Erythroblast (primary cell): ENCODE measurements around the gene LYST.

ENCODE experiments used
- DNase-seq, 2 experiments: peaks; one replicate each; lab custom pipeline; 2025; lab: John Stamatoyannopoulos, UW
- GATA1 ChIP-seq: IDR thresholded peaks from 2 replicates; pipeline ENCODE4 v1.6.1; 2011; ENCODE audit warnings: low read depth, mild to moderate bottlenecking, control low read depth, low read length, moderate library complexity
- POLR2A ChIP-seq: IDR thresholded peaks from 2 replicates; pipeline ENCODE4 v1.6.1; 2011; ENCODE audit warnings: mild to moderate bottlenecking, low read length

The LYST gene

DNA sequence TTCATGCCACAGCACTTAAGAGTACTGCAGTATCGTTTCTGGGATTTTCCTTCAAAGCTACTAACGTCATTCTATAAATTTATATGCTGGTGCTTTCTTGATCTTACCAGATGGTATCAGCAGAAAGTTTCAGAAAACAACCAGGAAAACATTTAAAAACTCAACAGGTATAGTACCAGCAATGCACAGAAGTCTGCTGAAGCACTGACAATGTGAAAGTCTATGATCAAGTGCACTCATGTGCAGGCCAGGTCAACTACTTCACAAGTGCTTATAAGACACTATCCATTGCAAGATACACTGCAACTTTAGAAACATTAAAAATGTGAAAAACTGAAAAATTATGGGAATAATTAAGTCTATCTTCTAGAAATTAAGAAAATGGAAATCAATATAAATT, 34.7 kb downstream of the LYST start:
- DNase-seq: no peak
- TF ChIP-seq POLR2A (no peak), GATA1 (no peak)

DNA sequence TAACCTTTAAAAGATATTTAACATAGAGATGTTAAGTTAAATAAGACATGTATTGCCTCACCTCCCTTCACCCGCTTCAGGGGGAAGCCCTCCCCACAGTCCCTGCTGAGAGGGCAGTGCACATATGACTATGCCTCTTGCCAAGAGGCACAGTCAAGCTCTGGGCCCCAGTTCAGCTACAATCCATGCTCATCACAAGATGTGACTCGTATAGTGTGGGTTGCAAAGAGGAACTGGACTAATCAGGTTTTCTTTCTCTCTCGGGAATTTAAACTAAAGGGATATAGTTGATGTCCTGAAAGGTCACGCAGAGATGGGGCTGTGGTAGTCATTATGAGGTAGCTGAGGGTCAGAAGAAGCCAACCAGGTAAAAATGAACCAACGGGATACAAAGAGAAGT, 35.6 kb downstream of the LYST start:
- no peak for DNase-seq
- TF ChIP-seq GATA1: no peak
- no peak for TF ChIP-seq POLR2A

DNA sequence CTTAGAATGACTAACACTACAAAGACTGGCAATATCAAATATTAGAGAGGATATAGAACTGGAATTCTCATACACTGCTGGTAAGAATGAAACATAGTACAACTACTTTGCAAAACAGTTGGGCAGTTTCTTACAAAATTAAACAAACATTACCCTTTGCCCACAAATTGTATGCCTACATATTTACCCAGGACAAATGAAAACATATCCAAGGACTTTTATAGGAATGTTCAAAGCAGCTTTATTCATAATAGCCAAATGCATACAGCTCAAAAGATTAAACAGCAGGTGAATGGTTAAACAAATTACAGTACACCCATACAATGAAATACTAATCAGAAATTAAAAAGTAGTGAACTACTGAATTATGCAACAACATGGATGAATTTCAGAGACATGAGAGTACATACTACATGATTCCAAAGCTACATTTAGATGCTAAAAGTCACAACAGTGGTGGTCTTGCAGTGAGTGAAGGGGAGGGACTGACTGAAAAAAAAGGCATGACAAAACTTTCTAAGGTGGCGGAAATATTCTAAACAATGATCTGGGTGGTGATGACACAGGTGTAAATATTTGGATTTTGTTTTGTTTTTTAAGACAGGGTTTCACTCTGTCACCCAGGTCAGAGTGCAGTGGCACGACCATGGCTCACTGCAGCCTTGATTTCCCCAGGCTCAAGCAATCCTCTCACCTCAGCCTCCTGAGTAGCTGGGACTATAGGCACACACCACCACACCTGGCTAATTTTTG, 40.4 kb downstream of the LYST start:
- DNase-seq: no peak
- TF ChIP-seq GATA1: no peak
- no peak for TF ChIP-seq POLR2A

DNA sequence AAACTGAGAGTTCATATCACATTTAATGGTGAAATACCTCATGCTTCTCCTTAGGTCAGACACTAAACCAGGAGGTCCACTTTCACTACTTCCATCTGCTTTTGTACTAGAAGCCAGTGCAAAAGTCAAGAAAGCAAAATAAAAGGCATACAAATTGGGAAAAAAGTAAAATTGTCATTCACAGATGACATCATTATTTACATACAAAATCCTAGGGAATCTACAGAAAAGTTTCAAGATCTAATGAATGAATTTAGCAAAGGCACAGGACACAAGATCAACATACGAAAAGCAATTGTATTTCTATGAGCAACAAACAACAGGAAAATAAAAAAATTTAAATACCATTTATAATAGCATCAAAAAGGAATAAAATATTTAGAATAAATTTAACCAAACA, 41.5 kb downstream of the LYST start:
- TF ChIP-seq GATA1: no peak
- no peak for TF ChIP-seq POLR2A
- DNase-seq: no peak

DNA sequence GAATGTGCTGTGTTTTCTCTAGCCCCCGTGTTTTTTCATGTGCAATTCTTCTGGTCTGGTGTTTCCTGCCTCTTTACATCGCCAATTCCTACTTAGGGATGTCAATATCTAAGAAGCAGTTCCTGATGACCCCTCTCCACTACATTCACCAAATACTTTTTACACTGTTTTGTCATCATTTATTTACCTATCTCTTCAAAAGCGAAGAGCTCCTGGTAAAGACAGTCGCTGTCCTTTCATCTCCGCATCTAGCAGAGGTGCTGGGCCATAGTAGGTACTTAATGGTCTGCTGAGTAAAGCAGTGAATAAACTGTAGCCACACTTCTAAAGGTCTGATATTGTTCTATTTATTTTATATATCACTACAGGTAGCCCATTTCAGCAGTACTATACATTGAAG, 43.0 kb downstream of the LYST start:
- TF ChIP-seq GATA1 (no peak), POLR2A (no peak)
- DNase-seq: no peak

DNA sequence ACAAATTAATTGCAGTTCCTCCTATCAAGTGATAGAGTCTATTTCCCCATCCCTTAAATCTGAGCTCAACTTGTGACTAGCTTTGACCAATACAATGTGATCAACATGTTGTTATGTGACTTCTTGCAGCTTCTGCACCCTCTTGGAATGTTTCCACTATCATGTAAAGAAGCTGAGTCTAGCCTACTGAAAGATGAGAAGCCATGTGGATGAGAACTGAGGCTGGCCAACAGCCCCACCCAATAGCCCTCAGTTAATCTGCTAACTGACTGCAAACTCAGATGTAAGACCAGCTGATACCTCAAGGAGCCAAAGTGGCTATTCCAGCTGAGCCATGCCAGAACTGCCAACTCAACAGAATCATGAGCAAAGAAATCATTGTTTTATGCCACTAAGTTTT, 44.0 kb downstream of the LYST start:
- no peak for TF ChIP-seq POLR2A
- no peak for DNase-seq

DNA sequence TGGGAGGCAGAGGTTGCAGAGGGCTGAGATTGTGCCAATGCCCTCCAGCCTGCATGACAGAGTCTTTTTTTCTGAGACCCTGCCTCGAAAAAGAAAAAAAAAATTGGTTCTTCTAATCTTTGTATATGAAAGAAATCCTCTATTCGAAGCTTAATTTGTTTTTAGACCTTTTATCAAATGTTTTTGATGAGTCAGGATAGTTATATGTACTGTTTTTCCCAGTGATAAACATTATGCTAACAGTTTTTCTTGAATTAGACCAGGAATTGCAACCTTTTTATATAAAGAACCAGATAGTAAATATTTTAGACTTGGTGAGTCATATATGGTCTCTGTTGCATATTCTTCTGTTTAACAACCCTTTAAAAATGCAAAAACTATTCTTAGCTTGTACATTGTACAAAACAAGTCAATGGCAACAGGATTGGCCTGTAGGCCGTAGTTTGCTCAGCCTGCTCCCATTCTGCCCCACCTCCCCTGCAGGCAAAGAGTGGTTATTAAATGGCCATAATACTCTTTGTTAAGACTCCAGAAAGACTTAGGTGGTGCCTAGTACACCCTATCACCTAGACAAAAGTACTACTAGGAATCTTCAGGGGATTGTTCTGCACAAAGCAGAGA, 45.2 kb downstream of the LYST start:
- TF ChIP-seq POLR2A: no peak
- TF ChIP-seq GATA1: no peak
- DNase-seq: no peak

DNA sequence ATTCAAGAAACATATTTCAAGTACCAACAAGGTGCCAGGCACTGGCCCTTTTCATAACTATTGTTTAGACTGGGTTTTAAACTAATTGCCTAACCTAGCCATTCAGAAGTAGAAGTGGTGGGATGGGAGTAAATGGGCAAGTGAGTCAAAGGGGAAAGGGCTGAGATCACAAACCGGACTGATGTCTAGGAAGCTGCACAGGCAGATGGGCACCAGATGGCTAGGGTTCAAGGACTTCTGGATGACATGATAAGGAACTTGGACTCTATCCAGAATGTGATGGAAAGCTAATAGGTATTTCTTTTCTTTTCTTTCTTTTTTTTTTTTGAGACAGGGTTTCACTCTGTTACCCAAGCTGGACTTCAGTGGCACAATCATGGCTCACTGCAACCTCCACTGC, 46.6 kb downstream of the LYST start:
- peak; percentile 58 to 74 for DNase-seq
- TF ChIP-seq POLR2A: no peak
- no peak for TF ChIP-seq GATA1

DNA sequence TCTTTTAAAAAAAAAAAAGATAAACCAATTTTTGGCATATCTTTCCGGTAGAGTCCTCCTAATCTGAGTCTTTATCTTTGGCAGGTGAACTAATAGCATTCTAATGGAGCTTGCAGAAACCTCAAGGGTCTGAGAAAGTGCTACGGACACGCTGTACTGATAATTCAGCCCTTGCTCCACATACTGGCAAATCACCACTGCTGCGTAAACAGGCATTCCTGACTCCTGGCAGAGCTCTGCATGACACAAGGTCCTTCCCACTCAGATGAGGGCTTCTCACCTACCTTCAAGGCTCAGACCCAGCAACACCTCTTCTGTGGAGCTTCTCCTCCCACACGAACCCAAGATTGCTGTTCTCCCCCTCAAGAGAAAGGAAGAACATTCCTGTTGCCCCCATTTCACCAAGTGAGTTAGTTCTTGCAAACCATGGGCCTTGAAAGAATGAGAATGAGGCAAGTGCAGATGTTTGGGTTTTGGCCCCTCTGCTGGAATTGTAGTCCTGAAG, 48.0 kb downstream of the LYST start:
- no peak for DNase-seq
- TF ChIP-seq GATA1 (no peak), POLR2A (no peak)

DNA sequence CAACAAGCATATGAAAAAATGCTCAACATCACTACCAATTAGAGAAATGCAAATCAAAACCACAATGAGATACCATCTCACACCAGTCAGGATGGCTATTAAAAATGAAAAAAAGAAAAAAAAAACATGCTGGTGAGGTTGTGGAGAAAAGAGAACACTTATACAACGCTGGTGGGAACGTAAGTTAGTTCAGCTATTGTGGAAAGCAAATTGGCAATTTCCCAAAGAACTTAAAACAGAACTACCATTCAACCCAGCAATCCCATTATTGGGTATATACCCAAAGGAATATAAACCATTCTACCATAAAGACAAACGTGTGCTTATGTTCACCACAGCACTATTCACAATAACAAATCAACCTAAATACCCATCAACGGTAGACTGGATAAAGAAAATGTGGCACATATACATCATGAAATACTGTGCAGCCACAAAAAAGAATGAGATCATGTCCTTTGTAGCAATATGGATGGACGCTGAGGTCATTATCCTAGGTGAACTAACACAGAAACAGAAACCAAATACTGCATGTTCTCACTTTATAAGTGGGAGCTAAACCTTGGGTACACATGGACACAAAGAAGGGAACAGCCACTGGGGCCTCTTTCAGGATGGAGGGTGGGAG, 49.5 kb downstream of the LYST start:
- no peak for TF ChIP-seq POLR2A
- no peak for TF ChIP-seq GATA1
- no peak for DNase-seq

DNA sequence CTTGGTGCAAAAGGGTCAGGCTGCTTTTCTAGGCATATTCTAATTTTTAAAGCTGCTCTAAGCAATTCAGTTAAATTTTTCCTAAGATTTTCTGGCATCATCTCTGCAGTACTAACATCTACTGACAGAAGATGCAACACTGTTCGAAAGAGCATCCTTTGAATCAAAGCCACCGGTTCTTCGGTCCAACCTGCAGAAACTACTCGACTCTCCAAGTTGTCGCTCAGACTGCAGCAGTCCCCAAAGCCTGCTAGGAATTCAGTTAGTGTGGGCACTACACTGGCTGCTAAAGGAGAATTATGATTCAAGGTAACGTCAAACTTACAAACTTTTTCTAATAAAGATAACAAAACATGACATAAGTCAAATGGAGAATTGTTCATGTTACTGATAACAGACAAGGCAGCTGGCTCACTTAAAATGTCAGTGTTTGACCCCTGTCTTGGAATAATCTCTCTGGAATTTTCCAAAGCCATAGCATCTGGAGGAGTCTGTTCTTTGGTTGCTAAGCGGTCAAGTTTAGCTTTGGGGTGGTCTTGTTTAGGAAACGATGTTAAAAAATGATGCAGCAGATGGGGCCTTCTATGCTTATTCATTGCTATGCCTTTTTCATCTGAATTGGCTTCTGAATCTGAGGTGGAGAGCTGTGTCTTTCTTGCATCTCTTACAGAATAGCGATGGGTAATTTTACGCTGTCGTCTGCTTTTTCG, 56.9 kb downstream of the LYST start:
- TF ChIP-seq GATA1 (no peak), POLR2A (no peak)
- DNase-seq: no peak

DNA sequence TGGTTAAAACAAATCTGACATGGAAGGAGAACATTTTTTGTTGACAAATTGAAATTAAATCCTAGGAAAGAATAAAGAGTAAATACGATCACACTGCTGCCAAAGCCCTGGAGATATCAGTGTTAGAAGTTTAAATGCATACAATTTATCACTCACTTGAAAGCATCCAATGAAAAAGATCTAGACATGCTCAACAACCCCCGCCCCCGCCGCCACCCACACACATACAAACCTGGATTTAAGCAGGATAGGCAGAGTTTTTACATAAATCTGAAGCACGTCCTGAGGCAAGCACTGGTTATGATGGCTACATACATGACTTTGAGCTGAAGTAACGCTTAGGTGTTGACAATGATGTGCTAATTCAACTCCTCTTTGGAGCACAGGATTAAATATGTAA, 58.5 kb downstream of the LYST start:
- TF ChIP-seq GATA1 (no peak), POLR2A (no peak)

DNA sequence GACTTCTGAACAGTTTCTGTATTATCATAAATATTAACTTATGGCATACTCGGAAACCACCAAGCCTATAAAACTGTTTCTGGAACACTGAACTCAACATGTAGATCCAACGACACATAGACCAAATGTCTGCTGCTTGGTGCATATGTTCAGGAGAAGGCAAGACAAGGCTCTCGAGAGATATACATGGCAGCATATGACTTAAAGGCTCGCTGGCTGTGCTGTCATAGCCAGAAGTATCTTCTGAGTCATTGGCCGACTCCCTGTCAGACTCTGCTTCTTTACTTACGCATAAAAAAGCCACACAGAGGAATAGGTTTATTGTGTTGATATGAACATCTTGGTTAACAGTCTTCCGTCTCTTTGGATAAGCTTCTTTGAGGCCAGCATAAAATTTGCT, 60.6 kb downstream of the LYST start:
- TF ChIP-seq POLR2A (no peak), GATA1 (no peak)

More for the DNA sequence above, 58.5 kb downstream of the LYST start:
- DNase-seq: no peak

More for the DNA sequence above, 60.6 kb downstream of the LYST start:
- no peak for DNase-seq
